ENCODE data around the gene VIT.

The VIT gene

GRCh38 chr2:36696533-36696932 lies at the start of gene VIT:
TSS of gene VIT (plus strand) at chr2:36696707. CDS start at chr2:36716371, 19,664 bp downstream.
- DNase-seq (ENCODE audit: low spot score), result no peak

- DNase-seq (ENCODE audit: low spot score), result no peak
Measured at GRCh38 chr2:36650031-36650829, 46.3 kb upstream of the VIT start.

GRCh38 chr2:36653155-36653554 lies 43.4 kb upstream of the VIT start:
- no peak for DNase-seq (ENCODE audit: low spot score)

- no peak for DNase-seq (ENCODE audit: low spot score)
Measured at GRCh38 chr2:36653967-36654694, 42.4 kb upstream of the VIT start.

- no peak for DNase-seq (ENCODE audit: low spot score)
Measured at GRCh38 chr2:36655453-36655852, 41.1 kb upstream of the VIT start.

GRCh38 chr2:36657703-36658102 lies 38.8 kb upstream of the VIT start:
- no peak for DNase-seq (ENCODE audit: low spot score)

GRCh38 chr2:36658277-36658748 lies 38.2 kb upstream of the VIT start:
- no peak for DNase-seq (ENCODE audit: low spot score)

- no peak for DNase-seq (ENCODE audit: low spot score)
Measured at GRCh38 chr2:36659218-36659617, 37.3 kb upstream of the VIT start.

GRCh38 chr2:36659872-36660312 lies 36.6 kb upstream of the VIT start:
- DNase-seq (ENCODE audit: low spot score), result no peak

- DNase-seq (ENCODE audit: low spot score), result no peak
Measured at GRCh38 chr2:36662638-36663037, 33.9 kb upstream of the VIT start.

GRCh38 chr2:36663295-36663694 lies 33.2 kb upstream of the VIT start:
- DNase-seq (ENCODE audit: low spot score), result no peak

GRCh38 chr2:36663851-36664695 lies 32.4 kb upstream of the VIT start:
- peak; percentile 58 for DNase-seq (ENCODE audit: low spot score)

GRCh38 chr2:36664696-36665076 lies 31.8 kb upstream of the VIT start:
- no peak for DNase-seq (ENCODE audit: low spot score)

GRCh38 chr2:36667931-36668330 lies 28.6 kb upstream of the VIT start:
- no peak for DNase-seq (ENCODE audit: low spot score)

- DNase-seq (ENCODE audit: low spot score), result no peak
Measured at GRCh38 chr2:36670881-36671595, 25.5 kb upstream of the VIT start.

GRCh38 chr2:36671731-36672130 lies 24.8 kb upstream of the VIT start:
- no peak for DNase-seq (ENCODE audit: low spot score)

- no peak for DNase-seq (ENCODE audit: low spot score)
Measured at GRCh38 chr2:36672199-36672598, 24.3 kb upstream of the VIT start.

GRCh38 chr2:36675579-36676282 lies 20.8 kb upstream of the VIT start:
- DNase-seq (ENCODE audit: low spot score), result no peak

- DNase-seq (ENCODE audit: low spot score), result no peak
Measured at GRCh38 chr2:36676364-36676763, 20.1 kb upstream of the VIT start.

GRCh38 chr2:36677386-36677785 lies 19.1 kb upstream of the VIT start:
- DNase-seq (ENCODE audit: low spot score), result no peak

GRCh38 chr2:36677996-36678605 lies 18.4 kb upstream of the VIT start:
- DNase-seq (ENCODE audit: low spot score), result no peak
